GM19438 (cell line): ENCODE measurements around the gene HARS1.
"Not testable (repeated sequence)": the region's sequence is repeated elsewhere in the genome, so short reads cannot be mapped to it uniquely, and the experiment has no call there.

ENCODE experiments used
- ATAC-seq: cut with Tn5 transposase; IDR thresholded peaks from one replicate; pipeline ENCODE4 v1.9.1; 2021; ENCODE audit warnings: low read depth; ENCODE audit not compliant: unreplicated experiment

Gene HARS1

GRCh38 chr5:140678993-140679392 is 12.2 kb downstream of the HARS1 start:
- ATAC-seq, result no peak

- ATAC-seq, result peak; percentile 58
Observed at GRCh38 chr5:140677947-140678346, 13.2 kb downstream of the HARS1 start.

- ATAC-seq, result no peak
Observed at GRCh38 chr5:140674629-140675028, 16.5 kb downstream of the HARS1 start.

GRCh38 chr5:140674211-140674610 is 17.0 kb downstream of the HARS1 start:
- ATAC-seq, result no peak

- no peak for ATAC-seq
Observed at GRCh38 chr5:140673187-140673976, 17.8 kb downstream of the HARS1 start, which contains the start of gene DND1. Gene DND1, minus strand, starts transcription at chr5:140673576. Its CDS starts 34 bp downstream, at chr5:140673542.

- ATAC-seq, result no peak
Observed at GRCh38 chr5:140672455-140673186, 18.5 kb downstream of the HARS1 start.

GRCh38 chr5:140671472-140672125 is 19.6 kb downstream of the HARS1 start:
- no peak for ATAC-seq

GRCh38 chr5:140671035-140671434 is 20.1 kb downstream of the HARS1 start:
- ATAC-seq, result not testable (repeated sequence)

- ATAC-seq, result peak; percentile 97
Observed at GRCh38 chr5:140664359-140665119, 26.6 kb downstream of the HARS1 start, which contains the start of gene WDR55. Gene WDR55, plus strand, starts transcription at chr5:140664904. Its CDS starts 9 bp downstream, at chr5:140664913.

GRCh38 chr5:140664030-140664358 is 27.2 kb downstream of the HARS1 start:
- no peak for ATAC-seq

GRCh38 chr5:140660371-140660770 is 30.8 kb downstream of the HARS1 start:
- ATAC-seq, result not testable (repeated sequence)

GRCh38 chr5:140658870-140659269 is 32.3 kb downstream of the HARS1 start:
- no peak for ATAC-seq

GRCh38 chr5:140647042-140647419 is 44.1 kb downstream of the HARS1 start:
- ATAC-seq, result peak; percentile 40

- ATAC-seq, result no peak
Observed at GRCh38 chr5:140642718-140643117, 48.5 kb downstream of the HARS1 start.

- no peak for ATAC-seq
Observed at GRCh38 chr5:140641716-140642115, 49.5 kb downstream of the HARS1 start.

GRCh38 chr5:140639148-140639981 is 51.8 kb downstream of the HARS1 start, which contains the start of gene TMCO6:
Gene TMCO6, plus strand, starts transcription at chr5:140639451. Its CDS starts 77 bp downstream, at chr5:140639528.
- peak; percentile 88 for ATAC-seq

GRCh38 chr5:140638898-140639147 is 52.3 kb downstream of the HARS1 start:
- ATAC-seq, result not testable (repeated sequence)

GRCh38 chr5:140637371-140638100 is 53.6 kb downstream of the HARS1 start:
- no peak for ATAC-seq
